B cell (primary cell): Measurements from ENCODE around the gene CDCA5. TPM values are rescaled to one million over a fixed set of nuclear protein-coding genes. Genes with fewer than 3 reads are reported as not detected.

ENCODE experiments used
- ATAC-seq: fragments of 200-7000 bp; cut with Tn5 transposase; one replicate; pipeline ENCODE4 v1.10.0; 2021; ENCODE audit warnings: low read depth, mild to moderate bottlenecking, moderate number of reproducible peaks, moderate library complexity
- CTCF ChIA-PET: fragments of 350-600 bp; sonication (Branson Sonifier 250); formaldehyde crosslinking; loops from one replicate; lab custom pipeline; 2021; ENCODE audit warnings: antibody characterized with exemption, inconsistent platforms; lab: Charles Lee
- POLR2A ChIA-PET: fragments of 350-600 bp; sonication (Branson Sonifier 250); formaldehyde crosslinking; loops from one replicate; lab custom pipeline; 2021; ENCODE audit warnings: antibody characterized with exemption; lab: Charles Lee
- DNase-seq: peaks from one replicate; pipeline ENCODE4 v3.0.0; 2013
- H2AFZ ChIP-seq: 2 replicates; pipeline ENCODE4 v1.6.1; 2012; ENCODE audit warnings: mild to moderate bottlenecking, low read depth, low read length; ENCODE audit not compliant: insufficient read depth, poor library complexity, severe bottlenecking
- H3K27ac ChIP-seq, 2 donors: 1 replicate in 1 of 2; 2 replicates in 1 of 2; pipeline ENCODE4 v1.5.1; 2012 to 2013; ENCODE audit warnings: low read length in 2 of 2, mild to moderate bottlenecking in 2 of 2, moderate library complexity in 1 of 2
- H3K27me3 ChIP-seq, 4 experiments: fragments of 200-600 bp in 1 of 4; sonication (generic) in 1 of 4; replicated peaks in 1 of 4; 1 replicate in 2 of 4; 2 replicates in 2 of 4; pipeline versions ENCODE4 v1.6.1 to v1.7.0; 2013 to 2016; ENCODE audit warnings: low read length in 3 of 4, mild to moderate bottlenecking in 2 of 4, mixed read lengths in 1 of 4, moderate library complexity in 1 of 4; ENCODE audit not compliant: insufficient read depth in 4 of 4, control insufficient read depth in 3 of 4; ENCODE audit errors: control extremely low read depth in 1 of 4
- H3K36me3 ChIP-seq, 2 experiments: replicated peaks in 1 of 2; 1 replicate in 1 of 2; 2 replicates in 1 of 2; pipeline versions ENCODE4 v1.6.1 to v1.7.1; 2013; ENCODE audit warnings: low read length in 1 of 2; ENCODE audit not compliant: insufficient read depth in 2 of 2, control insufficient read depth in 1 of 2; ENCODE audit errors: control extremely low read depth in 1 of 2, extremely low read depth in 1 of 2
- H3K4me1 ChIP-seq, 2 donors: fragments of 200-600 bp in 1 of 2; sonication (generic) in 1 of 2; 1 replicate in 1 of 2; 2 replicates in 1 of 2; pipeline versions ENCODE4 v1.5.1 to v1.6.1; 2013 to 2017; ENCODE audit warnings: low read length in 2 of 2; ENCODE audit not compliant: control insufficient read depth in 2 of 2, insufficient read depth in 2 of 2
- H3K4me2 ChIP-seq: replicated peaks from 2 replicates; pipeline ENCODE3; 2012; ENCODE audit warnings: mild to moderate bottlenecking, low read depth, low read length; ENCODE audit not compliant: poor library complexity, severe bottlenecking
- H3K4me3 ChIP-seq, 5 experiments: fragments of 200-600 bp in 1 of 5; sonication (generic) in 1 of 5; 1 replicate in 3 of 5; 2 replicates in 2 of 5; pipeline versions ENCODE4 v1.5.1 to v1.7.0; 2011 to 2016; ENCODE audit warnings: low read length in 4 of 5, mild to moderate bottlenecking in 4 of 5, low read depth in 2 of 5, control low read depth in 1 of 5, moderate library complexity in 1 of 5; ENCODE audit not compliant: insufficient read depth in 1 of 5; ENCODE audit errors: control extremely low read depth in 1 of 5, extremely low read depth in 1 of 5
- H3K79me2 ChIP-seq: fragments of 200-600 bp; sonication (generic); one replicate; pipeline ENCODE4 v1.6.0; 2016; ENCODE audit warnings: low read length; ENCODE audit not compliant: control insufficient read depth, insufficient read depth
- H3K9ac ChIP-seq: fragments of 200-600 bp; sonication (generic); 2 replicates; pipeline ENCODE4 v1.6.1; 2017; ENCODE audit warnings: mild to moderate bottlenecking, low read length, moderate library complexity
- H3K9me3 ChIP-seq, 3 donors: one replicate each; pipeline versions ENCODE4 v1.6.1 to v1.7.1; 2013; ENCODE audit warnings: low read length in 2 of 3; ENCODE audit not compliant: control insufficient read depth in 2 of 3, insufficient read depth in 1 of 3; ENCODE audit errors: control extremely low read depth in 1 of 3
- H4K20me1 ChIP-seq: 2 replicates; pipeline ENCODE4 v1.6.0; 2012; ENCODE audit warnings: mild to moderate bottlenecking, low read length; ENCODE audit not compliant: insufficient read depth, control insufficient read depth, poor library complexity, severe bottlenecking
- H3K27ac Mint-ChIP-seq: one replicate; pipeline ENCODE4 v1.8.0; 2021; ENCODE audit warnings: mixed read lengths
- H3K27me3 Mint-ChIP-seq: one replicate; pipeline ENCODE4 v1.8.0; 2021; ENCODE audit warnings: mixed read lengths
- H3K4me1 Mint-ChIP-seq: one replicate; pipeline ENCODE4 v1.8.0; 2021; ENCODE audit warnings: mixed read lengths
- H3K4me3 Mint-ChIP-seq: one replicate; pipeline ENCODE4 v1.8.0; 2021; ENCODE audit warnings: mixed read lengths
- H3K9me3 Mint-ChIP-seq: one replicate; pipeline ENCODE4 v1.8.0; 2022; ENCODE audit warnings: mixed read lengths; ENCODE audit not compliant: insufficient read depth
- EZH2 ChIP-seq: IDR thresholded peaks from 2 replicates; pipeline ENCODE4 v1.6.1; 2012; ENCODE audit warnings: borderline replicate concordance, low read depth, mild to moderate bottlenecking, moderate library complexity, low read length; ENCODE audit not compliant: insufficient read depth, poor library complexity, severe bottlenecking
- WGBS: methylation state at CpG from one replicate; pipeline ENCODE4 v1.1.5; 2013; ENCODE audit warnings: missing lambda C conversion rate; ENCODE audit not compliant: insufficient coverage; 5-methylcytosine and 5-hydroxymethylcytosine counted together
- intact Hi-C: fragments of 100-400 bp; cut with micrococcal nuclease; formaldehyde crosslinking; loops from one replicate; pipeline ENCODE4 v1.10.0; 2022
- polyA plus RNA-seq: library from polyadenylated mRNA; depleted of rRNA; stranded (reverse); fragments of >200 nt; gene quantifications from 2 replicates; pipeline ENCODE4 v1.2.3, GENCODE V29; 2012
- total RNA-seq, 2 donors: library from RNA; stranded (reverse); fragments of 120-200 nt in 1 of 2; gene quantifications; 1 replicate in 1 of 2; 2 replicates in 1 of 2; pipeline versions ENCODE4 v1.2.3 to v1.2.4, GENCODE V29; 2013 to 2022
- TF ChIP-seq, protein P1 (sequence below): fragments of 200-600 bp; IDR thresholded peaks from one replicate; pipeline ENCODE4 v1.8.0; 2022; ENCODE audit warnings: antibody characterized with exemption, mild to moderate bottlenecking

The CDCA5 gene
- total and polyA plus RNA-seq, 2 donors (not counting 1 experiment from before 2014, with no cell fraction given) = 1.1 to 1.4 TPM

DNA sequence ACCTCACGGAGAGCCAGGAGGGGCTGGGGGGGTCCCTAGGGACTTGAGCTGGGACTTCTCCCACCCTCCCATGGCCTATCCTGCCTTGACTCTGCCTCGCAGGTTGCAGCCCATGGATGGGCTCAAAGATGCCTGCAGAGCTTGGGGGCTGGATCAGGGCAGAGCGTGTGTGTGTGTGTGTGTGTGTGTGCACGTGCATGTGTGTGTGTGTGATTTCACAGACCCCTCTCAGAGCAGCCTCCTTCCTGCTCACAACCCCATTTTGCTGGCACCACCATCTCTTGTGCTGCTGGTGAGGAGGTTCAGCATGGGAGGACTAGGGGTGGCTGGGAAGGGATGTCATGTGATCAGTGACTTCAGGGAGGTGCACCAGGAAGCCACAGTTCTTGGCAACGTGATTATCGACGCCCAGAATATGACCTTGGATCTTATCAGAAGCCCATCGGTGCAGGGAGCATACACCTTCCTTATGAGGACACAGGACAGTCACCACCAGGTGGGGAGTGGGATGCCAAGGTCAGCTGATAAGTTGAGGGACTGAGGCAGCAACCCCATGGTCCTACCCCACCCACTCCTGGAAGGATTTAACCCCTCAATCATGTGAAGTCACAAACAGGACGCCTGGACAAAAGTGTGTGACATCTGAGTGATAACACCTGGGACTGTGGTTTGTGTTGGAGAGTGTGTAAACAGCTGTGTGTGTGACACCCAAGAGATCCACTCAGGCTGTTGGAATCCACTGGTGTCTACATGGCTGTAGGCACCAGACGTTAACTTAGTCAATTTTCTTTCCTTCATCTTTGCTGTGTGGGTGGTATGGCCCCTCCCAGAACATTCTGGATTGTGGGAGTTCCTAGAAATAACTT lies 23.6 kb downstream of the CDCA5 start:
- ChIA-PET POLR2A (no interaction called here), CTCF (interaction anchor here (1.1 kb wide), 1 partner anchor 18 kb away, joined by 3 read pairs; no protein-coding TSS in a partner anchor)
- 63% methylated on average over 4 of the region's 10 CpGs for WGBS

More for the DNA sequence above, 23.6 kb downstream of the CDCA5 start:
- Histone ChIP-seq H3K9me3 (peaks cover 0 to 3% (median 0%) of the 10 kb centered on the region in 3 donors), H3K4me2 (no peak overlapping the region), H3K27me3 (peaks cover 0 to 2% (median 0%) of the 10 kb centered on the region in 4 experiments), H3K79me2 (no peaks in the 10 kb centered on the region), H3K4me1 (no peaks in the 10 kb centered on the region), H3K4me3 (no peak overlapping the region), H3K36me3 (no peaks in the 10 kb centered on the region), H3K27ac (no peak overlapping the region), H3K9ac (no peak overlapping the region), H4K20me1 (no peaks in the 10 kb centered on the region), H2AFZ (no peak overlapping the region)
- Mint-ChIP-seq H3K27ac (no peak overlapping the region), H3K27me3 (no peaks in the 10 kb centered on the region), H3K4me1 (no peaks in the 10 kb centered on the region), H3K9me3 (no peaks in the 10 kb centered on the region), H3K4me3 (no peak overlapping the region)
- intact Hi-C loops = no loop called here
- no peak for ATAC-seq
- DNase-seq = no peak
- TF ChIP-seq, protein P1, sequence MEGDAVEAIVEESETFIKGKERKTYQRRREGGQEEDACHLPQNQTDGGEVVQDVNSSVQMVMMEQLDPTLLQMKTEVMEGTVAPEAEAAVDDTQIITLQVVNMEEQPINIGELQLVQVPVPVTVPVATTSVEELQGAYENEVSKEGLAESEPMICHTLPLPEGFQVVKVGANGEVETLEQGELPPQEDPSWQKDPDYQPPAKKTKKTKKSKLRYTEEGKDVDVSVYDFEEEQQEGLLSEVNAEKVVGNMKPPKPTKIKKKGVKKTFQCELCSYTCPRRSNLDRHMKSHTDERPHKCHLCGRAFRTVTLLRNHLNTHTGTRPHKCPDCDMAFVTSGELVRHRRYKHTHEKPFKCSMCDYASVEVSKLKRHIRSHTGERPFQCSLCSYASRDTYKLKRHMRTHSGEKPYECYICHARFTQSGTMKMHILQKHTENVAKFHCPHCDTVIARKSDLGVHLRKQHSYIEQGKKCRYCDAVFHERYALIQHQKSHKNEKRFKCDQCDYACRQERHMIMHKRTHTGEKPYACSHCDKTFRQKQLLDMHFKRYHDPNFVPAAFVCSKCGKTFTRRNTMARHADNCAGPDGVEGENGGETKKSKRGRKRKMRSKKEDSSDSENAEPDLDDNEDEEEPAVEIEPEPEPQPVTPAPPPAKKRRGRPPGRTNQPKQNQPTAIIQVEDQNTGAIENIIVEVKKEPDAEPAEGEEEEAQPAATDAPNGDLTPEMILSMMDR = no peak
- TF ChIP-seq EZH2 = no peak
